H1 (cell line): ENCODE measurements around the gene RARA. TPM values are rescaled to one million over a fixed set of nuclear protein-coding genes. Genes with fewer than 3 reads are reported as not detected.

Experiments
- CTCF ChIA-PET: fragments of 300-600 bp; sonication (Branson Sonifier 250); formaldehyde crosslinking; loops from one replicate; lab custom pipeline; 2021; ENCODE audit not compliant: partially characterized antibody; lab: Charles Lee
- POLR2A ChIA-PET: fragments of 300-600 bp; sonication (Branson Sonifier 250); formaldehyde crosslinking; loops from one replicate; lab custom pipeline; 2021; ENCODE audit warnings: inconsistent platforms; ENCODE audit not compliant: partially characterized antibody; lab: Charles Lee
- DNase-seq, 2 experiments: peaks; one replicate each; pipeline versions ENCODE4 v3.0.0 to v3.0.0-alpha.2; 2010 to 2022; ENCODE audit warnings: low spot score in 2 of 2, low read depth in 1 of 2, mixed read lengths in 1 of 2
- FAIRE-seq: peaks from 2 replicates; lab custom pipeline; 2011; peaks lifted over from hg19 to GRCh38; lab: Jason Lieb, UNC
- H2AFZ ChIP-seq: 2 replicates; pipeline ENCODE4 v1.8.1; 2012; ENCODE audit warnings: low read length, inconsistent platforms
- H2AK5ac ChIP-seq: 2 replicates; pipeline ENCODE4 v1.6.1; 2013; ENCODE audit warnings: low read depth, low read length
- H2BK120ac ChIP-seq: replicated peaks from 2 replicates; pipeline ENCODE3; 2013; ENCODE audit warnings: low read depth, low read length, inconsistent platforms
- H2BK12ac ChIP-seq: 2 replicates; pipeline ENCODE4 v1.6.1; 2013; ENCODE audit warnings: low read depth, low read length
- H2BK15ac ChIP-seq: 2 replicates; pipeline ENCODE4 v1.6.1; 2013; ENCODE audit warnings: low read length
- H2BK20ac ChIP-seq: 2 replicates; pipeline ENCODE4 v1.6.1; 2013; ENCODE audit warnings: low read length
- H2BK5ac ChIP-seq: 2 replicates; pipeline ENCODE4 v1.6.1; 2013; ENCODE audit warnings: low read depth, low read length
- H3K14ac ChIP-seq: 2 replicates; pipeline ENCODE4 v1.6.1; 2013; ENCODE audit warnings: inconsistent platforms; ENCODE audit not compliant: insufficient read length
- H3K18ac ChIP-seq: 2 replicates; pipeline ENCODE4 v1.6.1; 2013; ENCODE audit warnings: low read length; ENCODE audit errors: extremely low read depth
- H3K23ac ChIP-seq: 2 replicates; pipeline ENCODE4 v1.6.1; 2013; ENCODE audit warnings: inconsistent platforms; ENCODE audit not compliant: insufficient read length
- H3K23me2 ChIP-seq: 2 replicates; pipeline ENCODE4 v1.6.1; 2013; ENCODE audit warnings: low read depth, low read length
- H3K27ac ChIP-seq: 2 replicates; pipeline ENCODE4 v1.6.1; 2011; ENCODE audit warnings: low read depth, low read length, inconsistent platforms
- H3K27me3 ChIP-seq, 4 experiments: replicated peaks in 1 of 4; 1 replicate in 1 of 4; 2 replicates in 3 of 4; pipeline versions ENCODE4 v1.6.1 to v1.8.1; 2011 to 2013; ENCODE audit warnings: low read length in 3 of 4, mild to moderate bottlenecking in 3 of 4, inconsistent platforms in 2 of 4, mixed read lengths in 2 of 4, moderate library complexity in 1 of 4; ENCODE audit not compliant: control insufficient read depth in 3 of 4, insufficient read depth in 3 of 4; ENCODE audit errors: extremely low read depth in 1 of 4
- H3K36me3 ChIP-seq, 4 experiments: 2 replicates each; pipeline versions ENCODE4 v1.6.1 to v1.8.1; 2011 to 2013; ENCODE audit warnings: mild to moderate bottlenecking in 4 of 4, low read length in 3 of 4, moderate library complexity in 2 of 4, control low read depth in 1 of 4, inconsistent platforms in 1 of 4; ENCODE audit not compliant: insufficient read depth in 4 of 4, control insufficient read depth in 2 of 4
- H3K4ac ChIP-seq: replicated peaks from 2 replicates; pipeline ENCODE3; 2013; ENCODE audit warnings: low read length, low read depth, mixed read lengths, inconsistent platforms; ENCODE audit not compliant: insufficient read length
- H3K4me1 ChIP-seq, 4 experiments: replicated peaks in 1 of 4; 1 replicate in 1 of 4; 2 replicates in 3 of 4; pipeline versions ENCODE4 v1.6.1 to v1.8.1; 2011 to 2013; ENCODE audit warnings: low read length in 3 of 4, inconsistent platforms in 2 of 4, mixed read lengths in 1 of 4; ENCODE audit not compliant: insufficient read depth in 4 of 4, control insufficient read depth in 3 of 4
- H3K4me2 ChIP-seq, 2 experiments: 2 replicates each; pipeline versions ENCODE4 v1.6.1 to v1.8.1; 2011 to 2013; ENCODE audit warnings: low read depth in 2 of 2, low read length in 2 of 2, control low read depth in 1 of 2, inconsistent platforms in 1 of 2, mild to moderate bottlenecking in 1 of 2; ENCODE audit not compliant: insufficient read depth in 1 of 2
- H3K4me3 ChIP-seq, 4 experiments: fragments of 200-600, 300-600 bp in 1 of 4; sonication (generic), shearing (Covaris generic), sonication (Bioruptor Twin) in 1 of 4; 2 replicates each; pipeline versions ENCODE4 v1.5.1 to v1.8.1; 2011 to 2016; ENCODE audit warnings: low read length in 4 of 4, low read depth in 3 of 4, control low read depth in 2 of 4, inconsistent platforms in 2 of 4, mild to moderate bottlenecking in 2 of 4, mixed read lengths in 1 of 4, moderate library complexity in 1 of 4; ENCODE audit not compliant: insufficient read depth in 2 of 4; ENCODE audit errors: extremely low read depth in 1 of 4
- H3K56ac ChIP-seq: replicated peaks from 2 replicates; pipeline ENCODE3; 2013; ENCODE audit warnings: low read depth, mild to moderate bottlenecking, mixed read lengths, low read length, inconsistent platforms; ENCODE audit not compliant: insufficient read length
- H3K79me1 ChIP-seq: 2 replicates; pipeline ENCODE4 v1.6.1; 2013; ENCODE audit warnings: low read depth, low read length, control low read depth
- H3K79me2 ChIP-seq, 2 experiments: 2 replicates each; pipeline versions ENCODE4 v1.6.1 to v1.8.1; 2012 to 2013; ENCODE audit warnings: low read length in 2 of 2, mild to moderate bottlenecking in 2 of 2, inconsistent platforms in 1 of 2; ENCODE audit not compliant: insufficient read depth in 2 of 2, control insufficient read depth in 1 of 2
- H3K9ac ChIP-seq, 4 experiments: replicated peaks in 1 of 4; 1 replicate in 1 of 4; 2 replicates in 3 of 4; pipeline versions ENCODE4 v1.6.1 to v1.8.1; 2011 to 2013; ENCODE audit warnings: low read depth in 3 of 4, low read length in 3 of 4, control low read depth in 2 of 4, mild to moderate bottlenecking in 2 of 4, moderate library complexity in 2 of 4, inconsistent platforms in 1 of 4; ENCODE audit errors: extremely low read depth in 1 of 4
- H3K9me3 ChIP-seq, 2 experiments: 2 replicates each; pipeline versions ENCODE4 v1.6.1 to v1.8.1; 2012 to 2013; ENCODE audit warnings: mild to moderate bottlenecking in 2 of 2, moderate library complexity in 2 of 2, control low read depth in 1 of 2, inconsistent platforms in 1 of 2, low read depth in 1 of 2, low read length in 1 of 2, mixed read lengths in 1 of 2; ENCODE audit not compliant: insufficient read depth in 2 of 2
- H4K20me1 ChIP-seq, 2 experiments: replicated peaks in 1 of 2; 2 replicates each; pipeline versions ENCODE3 to v1.8.1; 2011 to 2013; ENCODE audit warnings: inconsistent platforms in 2 of 2, low read length in 2 of 2, mild to moderate bottlenecking in 1 of 2; ENCODE audit not compliant: insufficient read depth in 2 of 2, control insufficient read depth in 1 of 2
- H4K5ac ChIP-seq: 2 replicates; pipeline ENCODE4 v1.6.1; 2013; ENCODE audit warnings: low read length, low read depth, mixed read lengths, inconsistent platforms; ENCODE audit not compliant: insufficient read length
- H4K8ac ChIP-seq: 2 replicates; pipeline ENCODE4 v1.8.0; 2013; ENCODE audit warnings: mild to moderate bottlenecking, moderate library complexity, low read length, inconsistent platforms; ENCODE audit not compliant: insufficient read depth; ENCODE audit errors: extremely low read depth
- H4K91ac ChIP-seq: replicated peaks from 2 replicates; pipeline ENCODE3; 2013; ENCODE audit warnings: low read length, mixed read lengths, inconsistent platforms; ENCODE audit not compliant: insufficient read length
- CTBP2 ChIP-seq: IDR thresholded peaks from 2 replicates; pipeline ENCODE4 v1.7.0; 2011; ENCODE audit warnings: borderline replicate concordance, mild to moderate bottlenecking, moderate library complexity, mixed read lengths, low read length; ENCODE audit not compliant: insufficient read depth, insufficient read length
- KDM5A ChIP-seq: fragments of 200-600 bp; IDR thresholded peaks from 2 replicates; pipeline ENCODE4 v1.7.1; 2012; ENCODE audit warnings: mild to moderate bottlenecking, low read length, inconsistent platforms, mixed read lengths
- RNF2 ChIP-seq: fragments of 200-900, 300-1000 bp; sonication (generic); IDR thresholded peaks from 2 replicates; pipeline ENCODE4 v1.7.1; 2016; ENCODE audit warnings: borderline replicate concordance, low read depth, mild to moderate bottlenecking, antibody characterized with exemption, low read length; ENCODE audit not compliant: poor library complexity, severe bottlenecking; ENCODE audit errors: missing control alignments
- WGBS, 2 experiments: shearing (Covaris generic) in 1 of 2; methylation state at CpG; one replicate each; pipeline versions ENCODE4 v1.1.6 to v1.1.7; 2013 to 2015; ENCODE audit warnings: low lambda C conversion rate in 2 of 2, mixed read lengths in 2 of 2, inconsistent platforms in 1 of 2, low coverage in 1 of 2, missing lambda C conversion rate in 1 of 2; ENCODE audit not compliant: insufficient replicate concordance in 2 of 2, insufficient coverage in 1 of 2, insufficient read length in 1 of 2; ENCODE audit errors: extremely low coverage in 1 of 2, missing lambda C conversion rate in 1 of 2; 5-methylcytosine and 5-hydroxymethylcytosine counted together
- polyA plus RNA-seq, 7 experiments: library from polyadenylated mRNA; depleted of rRNA in 3 of 7; stranded (reverse) in 5 of 7; unstranded in 2 of 7; fragments of >200 nt in 5 of 7; fragments of 200-250 nt in 2 of 7; gene quantifications; 1 replicate in 5 of 7; 2 replicates in 1 of 7; 4 replicates in 1 of 7; pipeline versions ENCODE4 v1.2.1 to v1.2.3, GENCODE V29; 2011 to 2013; ENCODE audit warnings: missing spikeins in 2 of 7, mixed read lengths in 2 of 7
- total RNA-seq: library from RNA; stranded (reverse); fragmentation: NEBNext Ultra II Directional; extraction: Animal tissue kit (Norgen Biotek cat#: 25700); gene quantifications from 2 replicates; pipeline ENCODE4 v1.2.1, GENCODE V29; 2021

RARA gene
- total and polyA plus RNA-seq, 2 of the 8 experiments (the other 6 are each of a cell fraction or from before 2014, with no cell fraction given) = 4.4 to 16.5 TPM

GRCh38 chr17:40382251-40382650 is 73.3 kb downstream of the RARA start:
- Histone ChIP-seq H3K27me3 (no peaks in the 10 kb centered on the region), H3K4me1 (no peaks in the 10 kb centered on the region), H3K79me2 (no peaks in the 10 kb centered on the region), H3K4me2 (no peak overlapping the region), H4K8ac (no peak overlapping the region), H4K91ac (no peak overlapping the region), H2AFZ (no peak overlapping the region), H3K14ac (no peak overlapping the region), H3K9me3 (no peaks in the 10 kb centered on the region), H3K56ac (no peak overlapping the region), H3K23ac (no peak overlapping the region), H4K5ac (no peak overlapping the region), H3K23me2 (no peaks in the 10 kb centered on the region), H3K4ac (no peak overlapping the region), H2BK5ac (no peak overlapping the region), H3K27ac (no peak overlapping the region), H2BK20ac (no peak overlapping the region), H2BK120ac (no peak overlapping the region), H3K9ac (no peak overlapping the region), H3K79me1 (no peaks in the 10 kb centered on the region), H2BK15ac (no peak overlapping the region), H3K4me3 (no peak overlapping the region), H3K18ac (no peak overlapping the region), H2BK12ac (no peak overlapping the region), H2AK5ac (no peak overlapping the region), H4K20me1 (no peaks in the 10 kb centered on the region), H3K36me3 (peaks cover 0 to under 1% (median 0%) of the 10 kb centered on the region in 4 experiments; a peak in 1 of 8 replicates)
- no peak for FAIRE-seq
- 89% methylated on average over 4 of the region's 4 CpGs; no CpG with 5 or more reads in 1 of the 2 experiments for WGBS, 2 experiments
- no peak for DNase-seq
- ChIA-PET CTCF (interaction anchor here (0.8 to 2.3 kb wide), 6 partner anchors 20 to 191 kb away, joined by 3 to 10 read pairs (median 5); no protein-coding TSS in a partner anchor), POLR2A (interaction anchor here (0.9 to 1.5 kb wide), 2 partner anchors 17 kb away, joined by 4 to 5 read pairs; partner anchors contain the start of gene GJD3)
- TF ChIP-seq KDM5A = no peak
- TF ChIP-seq CTBP2 = no peak
- no peak for TF ChIP-seq RNF2
